C1 segment of cervical spinal cord (tissue), 14 donors: ENCODE results near the gene MIPOL1.
"Not testable (repeated sequence)": the region's sequence is repeated elsewhere in the genome, so short reads cannot be mapped to it uniquely, and the experiment has no call there.

Experiments
- DNase-seq, 14 donors: peaks; one replicate each; lab custom pipeline; 2025; lab: John Stamatoyannopoulos, UW

MIPOL1 gene

DNA sequence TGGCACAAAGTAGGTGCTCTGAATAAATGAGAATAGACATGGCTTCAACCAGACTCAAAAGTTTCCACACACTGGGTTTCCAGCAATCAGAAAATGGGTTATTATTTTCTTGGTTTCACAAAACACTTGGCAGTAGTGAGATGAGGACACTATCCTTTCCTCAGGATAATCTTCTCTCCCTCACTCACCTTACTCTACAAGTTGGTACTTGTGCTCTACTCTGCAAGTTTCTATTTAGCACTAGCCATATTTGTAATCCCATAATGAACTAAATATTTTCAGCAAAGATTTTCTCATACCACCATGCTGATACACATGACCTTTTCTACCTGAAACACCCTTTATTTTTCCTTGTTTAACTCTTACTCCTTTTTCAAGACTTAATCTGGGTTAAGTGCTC lies 259.6 kb downstream of the MIPOL1 start:
- no peak for DNase-seq

DNA sequence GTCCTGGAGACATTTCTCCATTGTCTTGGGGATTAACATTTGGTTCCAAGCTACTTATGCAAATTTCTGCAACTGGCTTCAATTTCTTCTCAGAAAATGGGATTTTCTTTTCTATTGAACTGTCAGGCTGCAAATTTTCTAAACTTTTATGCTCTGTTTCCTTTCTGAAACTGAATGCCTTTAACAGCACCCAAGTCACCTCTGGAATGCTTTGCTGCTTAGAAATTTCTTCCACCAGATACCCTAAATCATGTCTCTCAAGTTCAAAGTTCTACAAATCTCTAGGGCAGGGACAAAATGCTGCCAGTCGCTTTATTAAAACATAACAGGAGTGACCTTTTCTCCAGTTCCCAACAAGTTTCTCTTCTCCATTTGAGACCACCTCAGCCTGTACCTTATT lies 264.7 kb downstream of the MIPOL1 start:
- DNase-seq, result not testable (repeated sequence)

DNA sequence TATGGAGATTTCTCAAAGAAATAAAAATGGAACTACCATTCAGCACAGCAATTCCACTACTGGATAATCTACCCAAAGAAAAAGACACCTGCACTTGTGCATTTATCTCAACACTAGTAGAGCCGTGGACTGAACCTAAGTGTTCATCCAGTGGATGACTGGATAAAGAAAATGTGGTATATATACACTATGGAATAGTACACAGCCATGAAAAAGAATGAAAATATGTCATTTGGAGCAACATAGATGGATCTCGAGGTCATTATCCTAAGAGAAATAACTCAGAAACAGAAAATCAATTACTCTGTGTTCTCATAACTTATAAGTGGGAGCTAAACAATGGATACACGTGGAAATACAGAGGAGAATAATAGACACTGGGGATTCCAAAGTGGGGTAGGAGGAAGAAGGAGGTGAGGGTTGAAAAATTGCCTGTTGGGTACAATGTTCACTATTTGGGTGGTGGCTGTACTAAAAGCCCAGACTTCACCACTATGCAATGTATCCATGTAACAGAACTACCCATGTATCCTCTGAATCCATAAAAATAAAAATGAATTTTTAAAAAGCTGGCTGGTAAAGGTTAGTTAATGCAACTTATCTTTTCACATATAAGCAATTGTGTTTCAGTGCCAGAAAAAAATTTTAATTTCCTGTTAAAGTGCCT lies 266.6 kb downstream of the MIPOL1 start:
- DNase-seq, result no peak

DNA sequence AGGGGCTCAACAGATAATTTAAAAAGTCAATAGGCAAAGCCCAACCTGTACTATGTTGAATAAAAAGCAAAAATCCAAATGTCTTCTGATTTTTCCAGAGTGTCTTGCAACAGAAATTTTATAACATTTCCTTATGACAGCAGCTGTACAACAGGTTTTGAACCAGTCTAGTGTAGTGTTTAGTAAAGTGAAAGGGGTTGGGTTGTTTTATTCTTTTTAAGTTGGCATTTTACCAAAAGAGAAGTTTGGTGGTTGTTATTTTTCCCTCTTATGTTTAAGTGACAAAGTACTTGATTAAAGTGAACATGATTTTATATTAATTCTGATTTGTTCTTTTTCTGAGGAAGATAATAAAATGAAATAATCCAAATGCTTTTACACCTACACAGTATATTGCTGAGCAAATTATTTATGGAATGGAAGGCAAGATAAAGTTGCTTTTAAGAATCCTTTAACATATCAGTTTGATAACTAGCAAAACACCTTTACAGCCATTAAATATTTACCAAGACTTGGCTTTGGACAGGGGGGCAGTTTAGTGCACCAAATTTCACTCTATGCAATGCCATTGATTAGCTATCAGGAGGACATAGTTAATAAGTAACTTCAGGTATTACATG lies 268.4 kb downstream of the MIPOL1 start:
- DNase-seq, result no peak

DNA sequence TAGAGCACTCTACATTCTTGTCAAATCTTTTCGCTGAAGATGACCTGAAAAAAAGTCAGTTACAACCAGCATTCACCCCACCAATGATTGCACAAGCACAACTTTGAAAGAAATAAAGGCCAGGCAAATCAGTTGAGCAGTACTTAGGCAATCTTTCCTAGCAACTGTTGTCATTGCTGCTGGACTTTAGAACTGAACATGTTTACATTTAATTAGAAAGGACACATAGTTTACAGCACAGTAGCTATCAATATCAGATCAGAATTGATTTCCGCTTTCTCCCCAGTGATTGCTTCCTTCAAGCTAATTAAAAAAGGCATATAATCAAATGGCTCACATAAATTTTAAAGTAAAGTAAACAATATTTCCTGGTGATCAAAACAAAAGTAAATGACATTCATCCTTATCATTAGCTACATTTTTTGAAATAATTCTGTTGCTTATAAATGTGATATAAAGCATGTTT lies 268.9 kb downstream of the MIPOL1 start:
- DNase-seq, result no peak

DNA sequence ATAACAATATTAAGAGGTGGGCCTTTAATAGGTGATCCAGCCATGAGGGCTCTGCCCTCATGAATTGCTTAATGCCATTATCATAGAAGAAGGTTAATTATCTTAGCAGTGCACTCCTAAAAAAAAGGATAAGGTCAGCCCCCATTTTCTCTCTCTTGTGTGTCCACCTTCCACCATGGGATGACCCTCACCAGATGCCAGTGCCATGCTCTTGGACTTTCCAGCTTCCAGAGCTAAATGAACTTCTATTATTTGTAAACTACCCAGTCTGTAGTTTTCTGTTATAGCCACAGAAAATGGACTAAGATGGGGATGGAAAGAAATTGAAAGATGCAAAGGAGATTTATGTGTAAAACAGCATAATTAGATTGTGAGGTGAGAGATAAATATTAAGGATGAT lies 271.9 kb downstream of the MIPOL1 start:
- no peak for DNase-seq

DNA sequence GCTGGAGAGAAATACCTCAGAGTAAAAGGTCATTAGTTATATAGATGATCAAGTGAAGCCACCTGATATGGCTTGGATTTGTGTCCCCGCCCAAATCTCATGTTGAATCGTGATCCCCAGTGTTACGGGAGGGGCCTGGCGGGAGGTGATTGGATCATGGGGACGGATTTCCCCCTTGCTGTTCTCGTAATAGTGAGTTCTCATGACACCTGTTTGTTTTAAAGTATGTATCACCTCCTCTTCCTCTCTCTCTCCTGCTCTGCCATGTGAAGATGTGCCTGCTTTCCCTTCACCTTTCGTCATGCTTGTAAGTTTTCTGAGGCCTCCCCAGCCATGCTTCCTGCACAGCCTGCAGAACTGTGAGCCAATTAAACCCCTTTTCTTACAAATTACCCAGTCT lies 272.5 kb downstream of the MIPOL1 start:
- DNase-seq, result no peak

DNA sequence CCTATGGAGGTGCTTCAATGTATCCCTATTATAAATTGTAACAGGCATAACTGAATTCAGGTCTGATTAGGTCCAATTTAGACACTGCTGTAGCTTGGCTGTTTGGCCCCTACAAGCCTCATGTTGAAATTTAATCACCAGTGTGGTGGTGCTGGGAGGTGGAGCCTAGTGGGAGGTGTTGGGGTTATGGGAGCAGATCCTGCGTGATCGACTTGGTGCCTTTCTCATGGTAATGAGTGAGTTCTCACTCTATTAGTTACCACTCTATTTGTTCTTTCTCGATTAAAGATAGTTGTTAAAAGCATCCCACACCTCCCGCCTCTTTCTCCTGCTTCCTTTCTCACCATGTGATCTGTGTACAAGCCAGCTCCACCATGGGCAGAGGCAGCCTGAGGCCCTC lies 275.2 kb downstream of the MIPOL1 start:
- no peak for DNase-seq

DNA sequence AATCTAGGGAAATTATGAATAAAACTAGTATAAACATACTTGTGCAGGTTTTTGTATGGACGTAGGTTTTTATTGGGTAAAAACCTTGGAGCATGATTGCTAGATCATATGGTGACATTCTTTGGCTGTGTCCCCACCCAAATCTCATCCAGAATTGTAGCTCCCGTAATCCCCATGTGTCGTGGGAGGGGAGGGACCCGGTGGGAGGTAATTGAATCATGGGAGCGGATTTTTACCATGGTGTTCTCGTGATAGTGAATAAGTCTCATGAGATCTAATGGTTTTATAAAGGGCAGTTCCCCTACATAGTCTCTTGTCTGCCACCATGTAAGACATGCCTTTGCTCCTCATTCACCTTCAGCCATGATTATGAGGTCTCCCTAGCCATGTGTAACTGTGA lies 276.5 kb downstream of the MIPOL1 start:
- no peak for DNase-seq

DNA sequence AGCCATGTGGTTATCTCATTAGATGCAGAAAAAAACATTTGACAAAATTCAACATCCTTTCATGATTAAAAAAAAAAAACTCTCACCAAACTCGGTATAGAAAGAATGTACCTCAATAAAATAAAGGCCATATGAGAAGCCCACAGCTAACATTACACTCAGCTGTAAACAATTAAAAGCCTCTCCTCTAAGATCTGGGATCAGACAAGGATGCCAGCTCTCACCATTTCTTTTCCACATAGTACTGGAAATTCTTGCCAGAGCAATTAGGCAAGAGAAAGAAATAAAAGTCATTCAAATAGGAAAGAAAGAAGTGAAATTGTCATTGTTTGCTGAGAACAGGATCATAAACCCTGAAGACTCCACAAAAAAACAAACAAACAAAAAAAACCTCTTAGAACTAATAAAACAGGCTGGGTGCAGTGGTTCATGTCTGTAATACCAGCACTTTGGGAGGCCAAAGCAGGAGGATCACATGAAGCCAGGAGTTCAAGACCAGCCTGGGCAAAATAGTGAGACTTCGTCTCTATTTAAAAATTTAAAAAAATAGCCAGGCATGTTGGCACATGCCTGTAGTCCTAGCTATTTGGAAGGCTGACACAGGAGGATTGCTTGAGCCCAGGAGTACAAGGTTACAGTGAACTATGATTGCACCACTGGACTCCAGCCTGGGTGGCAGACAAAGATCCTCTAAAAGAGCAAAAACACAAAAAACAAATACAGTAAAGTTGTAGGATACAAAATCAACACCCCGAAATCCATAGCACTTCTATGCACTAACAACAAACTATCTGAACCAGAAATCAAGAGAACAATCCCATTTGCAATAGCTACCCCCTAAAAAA lies 282.9 kb downstream of the MIPOL1 start:
- no peak for DNase-seq

DNA sequence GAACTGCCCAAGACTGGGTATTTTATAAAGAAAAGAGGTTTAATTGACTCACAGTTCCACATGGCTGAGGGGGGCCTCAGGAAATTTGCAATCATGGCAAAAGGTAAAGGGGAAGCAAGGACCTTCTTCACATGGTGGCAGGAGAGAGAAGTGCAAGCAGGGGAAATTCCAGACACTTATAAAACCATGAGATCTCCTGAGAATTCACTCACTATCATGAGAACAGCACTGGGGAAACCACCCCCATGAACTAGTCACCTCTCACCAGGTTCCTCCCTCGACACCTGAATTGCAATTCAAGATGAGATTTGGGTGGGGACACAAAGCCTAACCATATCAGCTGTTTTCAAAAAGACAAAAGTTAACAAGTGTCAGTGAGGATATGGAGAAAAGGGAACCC lies 284.7 kb downstream of the MIPOL1 start:
- no peak for DNase-seq

DNA sequence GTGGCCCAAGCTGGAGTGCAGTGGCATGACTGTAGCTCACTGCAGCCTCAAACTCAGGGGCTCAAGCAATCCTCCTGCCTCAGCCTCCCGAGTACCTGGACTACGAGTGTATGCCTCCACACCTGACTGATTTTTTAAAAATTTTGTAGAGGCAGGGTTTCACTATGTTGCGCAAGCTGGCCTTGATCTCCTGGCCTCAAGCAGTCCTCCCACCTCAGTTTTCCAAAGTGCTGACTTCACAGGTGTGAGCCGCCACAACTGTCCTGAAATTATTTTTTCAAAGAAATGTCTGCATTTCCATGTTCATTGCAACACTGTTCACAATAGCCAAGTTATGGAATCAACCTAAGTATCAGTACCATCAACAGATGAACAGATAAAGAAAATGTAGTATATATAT lies 285.9 kb downstream of the MIPOL1 start:
- no peak for DNase-seq

DNA sequence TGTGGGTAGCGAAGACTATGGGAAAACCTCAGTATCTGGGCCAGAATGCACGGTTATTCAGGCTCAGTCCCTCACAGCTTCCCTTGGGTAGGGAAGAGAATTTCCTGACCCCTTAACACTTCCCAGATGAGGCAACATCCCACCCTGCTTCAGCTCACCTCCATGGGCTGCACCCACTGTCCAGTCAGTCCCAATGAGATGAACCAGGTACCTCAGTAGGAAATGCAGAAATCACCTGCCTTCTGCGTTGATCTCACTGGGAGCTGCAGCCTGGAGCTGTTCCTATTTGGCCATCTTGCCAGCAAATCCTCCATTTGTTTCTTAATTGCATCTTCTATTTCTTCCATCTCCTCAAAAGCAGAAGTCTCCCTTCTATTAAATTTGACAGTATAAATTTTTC lies 292.9 kb downstream of the MIPOL1 start:
- no peak for DNase-seq

DNA sequence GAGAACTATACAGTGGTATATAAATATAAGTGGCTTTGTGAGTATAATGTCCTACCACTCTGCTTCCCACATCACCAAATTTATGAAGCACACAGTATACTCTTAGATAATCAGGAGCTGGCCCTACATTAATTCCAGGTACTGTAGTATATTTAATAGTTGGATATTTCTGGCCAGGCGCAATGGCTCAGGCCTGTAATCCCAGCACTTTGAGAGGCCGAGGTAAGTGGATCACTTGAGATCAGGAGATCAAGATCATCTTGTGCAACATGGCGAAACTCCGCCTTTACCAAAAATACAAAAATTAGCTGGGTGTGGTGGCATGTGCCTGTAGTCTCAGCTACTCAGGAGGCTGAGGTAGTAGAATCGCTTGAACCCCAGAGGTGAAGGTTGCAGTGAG lies 293.3 kb downstream of the MIPOL1 start:
- no peak for DNase-seq

DNA sequence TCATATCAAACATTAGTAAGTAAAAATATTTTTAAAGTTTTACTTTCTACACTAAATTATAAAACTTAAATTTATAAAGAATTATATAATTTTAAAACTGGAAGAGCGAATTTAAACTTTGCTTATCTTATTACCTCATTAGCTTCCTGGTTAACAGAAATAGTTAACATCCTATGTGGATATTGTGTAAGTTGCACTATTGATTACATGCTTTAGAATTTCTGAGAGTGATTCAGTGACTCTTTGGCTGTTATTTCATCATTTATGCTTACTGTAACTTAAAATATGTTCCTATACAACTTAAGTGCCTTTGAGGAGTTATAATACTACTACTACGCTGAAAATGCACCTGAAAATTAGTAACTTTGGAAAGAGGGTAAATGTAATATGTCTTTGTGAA lies 295.9 kb downstream of the MIPOL1 start:
- no peak for DNase-seq

DNA sequence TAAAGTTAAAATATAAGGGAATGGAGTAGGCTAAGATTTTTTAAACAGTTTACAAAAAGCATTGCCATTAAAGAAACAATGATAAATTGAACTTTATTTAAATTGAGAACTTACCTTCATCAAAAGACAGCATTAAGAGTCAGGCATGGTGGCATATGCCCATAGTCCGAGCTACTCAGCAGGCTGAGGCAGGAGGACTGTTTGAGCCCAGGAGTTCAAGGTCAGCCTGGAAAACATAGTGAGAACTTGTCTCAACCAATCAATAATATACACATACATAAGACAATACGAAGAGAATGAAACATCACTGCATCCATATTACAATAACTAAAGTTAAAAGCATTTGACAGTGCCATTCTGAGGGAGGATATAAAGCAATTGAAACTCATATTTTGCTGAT lies 299.7 kb downstream of the MIPOL1 start:
- no peak for DNase-seq

DNA sequence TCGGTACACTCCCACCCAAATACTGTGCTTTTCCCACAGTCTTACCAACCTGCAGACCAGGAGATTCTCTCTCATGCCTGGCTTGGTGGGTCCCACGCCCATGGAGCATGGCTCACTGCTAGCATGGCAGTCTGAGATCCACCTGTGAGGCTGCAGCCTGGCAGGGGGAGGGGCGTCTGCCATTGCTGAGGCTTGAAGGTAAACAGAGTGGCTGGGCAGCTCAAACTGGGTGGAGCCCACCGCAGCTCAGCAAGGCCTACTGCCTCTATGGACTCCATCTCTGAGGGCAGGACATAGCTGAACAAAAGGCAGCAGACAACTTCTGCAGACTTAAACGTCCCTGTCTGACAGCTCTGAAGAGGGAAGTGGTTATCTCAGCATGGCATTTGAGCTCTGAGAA lies 304.1 kb downstream of the MIPOL1 start:
- no peak for DNase-seq

DNA sequence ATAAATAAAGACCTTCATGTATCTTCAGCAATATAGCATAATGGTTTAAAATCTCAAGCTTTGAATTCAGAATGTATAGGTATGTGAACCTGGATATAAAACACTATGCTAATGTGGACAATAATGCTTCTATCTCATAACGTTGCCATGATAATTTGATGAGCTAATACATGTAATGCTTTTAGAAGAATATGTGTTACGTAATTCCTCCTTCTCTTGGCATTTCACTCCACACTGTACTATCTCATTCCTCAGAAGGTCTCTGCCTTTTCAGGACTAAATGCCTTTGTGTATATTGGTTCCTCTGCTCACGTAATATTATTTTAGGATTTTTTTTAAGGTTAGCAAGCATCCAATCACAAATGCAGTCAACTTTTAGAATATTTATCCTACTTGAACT lies 310.8 kb downstream of the MIPOL1 start:
- no peak for DNase-seq

DNA sequence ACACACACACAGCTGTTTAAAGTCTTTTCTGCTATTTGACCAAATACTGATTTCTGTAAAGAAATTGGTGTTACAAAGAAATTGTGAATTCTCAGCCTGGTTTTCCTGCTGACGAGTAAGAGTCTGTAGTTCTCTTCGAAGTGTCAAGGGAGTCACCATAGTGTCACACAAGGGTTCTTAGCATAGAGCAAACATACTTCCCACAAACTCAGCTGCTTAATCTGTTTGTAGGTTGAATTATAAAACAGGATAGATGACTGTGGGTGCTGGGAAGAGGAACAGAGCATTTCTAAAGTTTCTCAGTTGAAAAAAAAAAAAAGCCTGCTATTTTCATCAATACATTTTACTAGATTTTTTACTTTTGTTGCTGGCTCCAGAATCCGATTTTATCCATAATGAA lies 314.4 kb downstream of the MIPOL1 start:
- DNase-seq, result no peak

DNA sequence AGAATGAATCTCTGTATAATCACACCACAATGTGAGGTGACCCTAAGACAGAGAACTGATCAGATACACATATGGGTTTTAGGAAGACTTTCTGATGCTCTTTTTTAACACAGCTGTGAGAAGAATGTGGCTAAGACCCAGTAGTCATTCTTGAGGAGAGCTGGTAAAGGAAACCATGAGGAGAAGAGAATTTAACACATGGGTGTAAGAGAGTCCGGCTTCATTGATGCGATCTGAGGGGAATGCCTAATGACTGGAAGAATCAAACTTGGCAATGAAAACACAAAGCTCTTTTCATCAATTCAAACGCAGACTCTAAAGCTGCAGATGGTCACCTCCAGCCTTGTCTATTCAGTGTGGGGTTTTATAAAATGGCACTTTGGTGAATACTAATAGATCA lies 318.0 kb downstream of the MIPOL1 start:
- no peak for DNase-seq

DNA sequence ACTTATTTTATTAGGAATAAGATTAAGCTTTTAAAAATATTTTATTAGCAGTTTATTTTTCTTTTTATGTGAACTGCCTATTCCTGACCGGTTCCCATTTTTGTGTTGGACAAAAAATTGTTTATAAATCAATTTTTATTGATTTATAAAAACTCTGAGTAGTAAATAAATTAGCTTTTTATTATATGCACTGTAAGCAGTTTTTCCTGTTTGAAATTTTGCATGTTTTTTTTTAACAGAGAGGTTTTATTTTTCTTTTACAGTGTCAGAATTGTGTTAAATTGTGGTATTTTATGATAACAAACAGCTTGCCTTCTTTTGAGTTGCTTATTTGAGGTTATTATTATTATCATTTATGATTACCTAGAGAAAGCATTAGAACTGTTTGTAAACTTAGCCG lies 329.3 kb downstream of the MIPOL1 start:
- DNase-seq, result no peak

DNA sequence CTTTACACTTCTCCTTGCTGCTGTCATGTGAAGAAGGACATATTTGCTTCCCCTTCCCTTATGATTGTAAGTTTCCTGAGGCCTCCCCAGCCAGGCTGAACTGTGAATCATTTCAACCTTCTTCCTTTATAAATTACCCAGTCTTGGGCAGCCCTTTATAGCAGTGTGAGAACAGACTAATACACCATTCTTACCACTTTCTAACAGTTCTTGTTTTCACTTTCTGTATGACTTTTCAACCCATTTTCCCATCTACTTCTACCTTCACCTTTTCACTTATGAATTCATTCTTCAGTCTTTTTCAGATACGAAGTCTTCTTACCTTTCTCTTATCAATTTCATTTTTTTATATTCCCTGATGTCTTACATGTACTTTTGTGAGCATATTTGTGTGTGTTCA lies 342.3 kb downstream of the MIPOL1 start:
- DNase-seq, result no peak

DNA sequence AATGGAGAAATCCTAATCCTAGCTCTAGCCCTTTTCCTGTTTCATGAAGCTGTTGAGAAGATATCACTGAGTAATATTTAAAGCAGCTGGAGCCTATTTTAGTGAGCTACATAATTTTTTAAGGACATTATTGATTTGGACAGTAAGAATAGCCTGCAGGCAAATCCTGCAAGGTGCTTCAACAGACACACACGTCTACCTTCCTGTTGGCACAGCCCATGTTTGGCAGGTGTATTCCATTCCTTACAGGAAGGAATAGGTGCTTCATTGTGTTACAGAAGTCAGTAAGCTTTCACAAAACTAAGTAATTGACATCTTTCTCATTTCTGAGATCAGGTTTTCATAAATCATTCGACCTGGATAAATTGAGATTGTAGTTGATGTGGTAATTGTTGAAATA lies 346.7 kb downstream of the MIPOL1 start:
- DNase-seq, result no peak
